Raji (cell line): ENCODE results near the gene AP5Z1.

ENCODE experiments used
- POLR2A ChIP-seq: IDR thresholded peaks from 2 replicates; pipeline ENCODE4 v1.6.1; 2011; ENCODE audit warnings: low read depth, low read length, control low read depth; ENCODE audit not compliant: insufficient read depth

Gene AP5Z1

GRCh38 chr7:4787541-4787940 lies 12.1 kb downstream of the AP5Z1 start:
- TF ChIP-seq POLR2A, result no peak

DNA sequence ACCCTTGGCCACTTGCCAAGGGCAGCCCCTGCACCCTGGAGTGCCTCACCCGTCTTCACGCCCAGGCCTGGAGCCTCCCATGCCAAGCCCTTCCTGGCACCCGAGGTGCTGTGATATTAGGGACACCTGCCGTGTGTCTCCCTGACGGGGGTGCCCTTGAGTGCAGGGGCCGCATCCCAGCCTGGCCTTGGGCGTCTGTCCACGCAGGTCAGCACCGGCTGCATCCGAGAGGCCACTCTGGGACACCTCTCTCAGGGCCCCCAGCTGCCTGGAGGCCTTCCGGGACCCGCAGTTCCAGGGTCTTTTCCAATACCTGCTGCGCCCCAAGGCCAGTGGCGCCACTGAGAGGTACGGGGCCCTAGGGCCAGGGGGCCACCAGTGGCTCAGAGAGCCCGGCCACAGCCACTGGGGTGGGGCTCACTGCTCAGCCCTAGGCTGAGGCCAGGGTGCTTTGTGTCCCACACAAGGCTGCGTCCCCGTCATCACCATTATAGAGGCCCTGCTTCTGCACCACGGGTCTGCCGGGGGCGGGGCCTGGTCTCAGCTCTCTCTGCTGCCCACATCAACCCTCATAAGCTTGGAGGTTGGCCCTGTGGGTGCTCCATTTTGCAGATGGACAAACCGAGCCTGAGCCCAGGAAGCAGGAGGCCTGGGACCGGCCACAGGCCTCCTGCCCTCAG lies 12.7 kb downstream of the AP5Z1 start:
- no peak for TF ChIP-seq POLR2A

DNA sequence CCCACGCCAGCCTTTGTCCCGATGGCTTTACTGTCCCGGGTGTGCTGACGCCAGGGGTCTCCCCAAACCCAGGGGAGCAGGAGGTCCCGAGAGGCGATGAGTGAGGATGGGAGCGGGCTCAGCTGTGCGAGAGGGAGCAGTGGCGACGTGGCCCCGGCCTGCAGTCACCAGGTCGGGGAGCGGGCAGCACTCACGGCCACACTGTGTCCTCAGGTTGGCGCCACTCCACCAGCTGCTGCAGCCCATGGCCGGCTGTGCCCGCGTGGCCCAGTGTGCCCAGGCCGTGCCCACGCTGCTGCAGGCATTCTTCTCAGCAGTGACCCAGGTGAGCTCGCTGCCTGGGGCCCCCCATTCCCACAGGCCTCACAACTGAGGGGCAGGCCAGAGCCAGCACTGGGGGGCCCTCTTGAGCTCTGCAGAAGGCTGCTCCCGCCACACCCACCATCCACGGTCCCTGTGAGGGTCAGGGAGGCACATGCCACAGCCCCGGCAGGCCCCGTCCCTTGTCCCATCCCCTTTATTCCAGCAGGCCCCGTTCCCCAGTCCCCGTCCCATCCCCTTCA lies 13.3 kb downstream of the AP5Z1 start:
- no peak for TF ChIP-seq POLR2A

DNA sequence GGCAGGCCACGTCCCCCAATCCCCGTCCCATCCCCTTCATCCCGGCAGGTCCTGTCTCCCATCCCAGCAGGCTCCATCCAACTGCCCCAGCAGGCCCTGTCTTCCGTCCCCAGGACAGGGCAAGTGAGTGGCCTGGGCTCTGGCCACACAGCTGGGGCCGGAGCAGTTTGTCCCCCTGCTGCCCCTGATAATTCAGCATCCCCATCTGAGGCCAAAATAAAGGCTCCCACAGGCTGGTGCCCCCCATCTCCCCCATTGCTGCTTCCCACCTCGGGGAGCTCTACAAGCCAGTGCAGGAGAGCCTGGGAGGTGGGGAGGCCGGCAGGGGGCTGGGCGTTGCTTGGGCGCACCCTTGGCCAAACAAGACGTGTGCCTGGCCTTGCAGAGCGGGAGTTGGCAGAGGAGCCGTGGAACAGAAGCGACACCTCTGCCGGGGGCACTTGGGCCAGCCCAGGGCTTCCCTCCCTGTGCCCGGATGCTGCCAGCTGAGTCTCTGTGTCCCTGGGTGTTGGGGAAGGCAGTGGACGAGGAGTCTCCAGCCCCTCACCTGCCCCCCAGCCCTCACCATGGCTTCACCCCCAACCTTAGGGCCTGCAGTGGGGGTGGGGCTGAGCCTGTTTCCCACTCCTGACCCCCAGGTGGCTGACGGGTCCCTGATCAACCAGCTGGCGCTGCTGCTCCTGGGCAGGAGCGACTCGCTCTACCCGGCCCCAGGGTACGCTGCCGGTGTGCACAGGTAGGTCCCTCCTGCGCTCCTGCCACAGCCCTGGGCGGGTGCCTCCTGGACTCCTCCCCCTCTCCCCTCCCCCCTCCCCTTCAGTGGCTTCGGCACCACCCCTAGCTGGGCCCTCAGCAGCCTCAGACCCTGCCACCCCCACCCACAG lies 14.0 kb downstream of the AP5Z1 start:
- TF ChIP-seq POLR2A, result no peak

- TF ChIP-seq POLR2A, result no peak
Measured at GRCh38 chr7:4790078-4790465, 14.6 kb downstream of the AP5Z1 start.

DNA sequence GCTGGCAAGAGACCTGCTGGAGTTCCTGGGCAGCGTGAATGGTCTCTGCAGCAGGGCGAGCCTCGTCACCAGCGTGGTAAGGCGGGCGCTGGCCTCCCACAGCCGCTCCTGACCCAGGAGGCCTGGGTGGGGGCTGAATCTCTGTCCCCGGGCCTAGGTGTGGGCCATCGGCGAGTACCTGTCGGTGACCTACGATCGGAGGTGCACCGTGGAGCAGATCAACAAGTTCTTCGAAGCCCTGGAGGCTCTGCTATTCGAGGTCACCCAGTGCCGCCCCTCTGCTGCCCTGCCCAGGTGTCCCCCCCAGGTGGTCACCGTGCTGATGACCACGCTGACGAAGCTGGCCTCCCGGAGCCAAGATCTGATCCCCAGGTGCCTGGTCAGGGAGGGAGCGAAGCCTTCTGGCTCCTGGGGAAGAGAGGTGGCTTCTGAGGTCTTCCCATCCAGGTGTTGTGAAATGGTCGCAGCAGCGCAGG lies 15.1 kb downstream of the AP5Z1 start:
- TF ChIP-seq POLR2A, result no peak

GRCh38 chr7:4791101-4791737 lies 15.8 kb downstream of the AP5Z1 start:
- TF ChIP-seq POLR2A, result no peak

GRCh38 chr7:4791738-4792536 lies 16.5 kb downstream of the AP5Z1 start:
- TF ChIP-seq POLR2A, result no peak

DNA sequence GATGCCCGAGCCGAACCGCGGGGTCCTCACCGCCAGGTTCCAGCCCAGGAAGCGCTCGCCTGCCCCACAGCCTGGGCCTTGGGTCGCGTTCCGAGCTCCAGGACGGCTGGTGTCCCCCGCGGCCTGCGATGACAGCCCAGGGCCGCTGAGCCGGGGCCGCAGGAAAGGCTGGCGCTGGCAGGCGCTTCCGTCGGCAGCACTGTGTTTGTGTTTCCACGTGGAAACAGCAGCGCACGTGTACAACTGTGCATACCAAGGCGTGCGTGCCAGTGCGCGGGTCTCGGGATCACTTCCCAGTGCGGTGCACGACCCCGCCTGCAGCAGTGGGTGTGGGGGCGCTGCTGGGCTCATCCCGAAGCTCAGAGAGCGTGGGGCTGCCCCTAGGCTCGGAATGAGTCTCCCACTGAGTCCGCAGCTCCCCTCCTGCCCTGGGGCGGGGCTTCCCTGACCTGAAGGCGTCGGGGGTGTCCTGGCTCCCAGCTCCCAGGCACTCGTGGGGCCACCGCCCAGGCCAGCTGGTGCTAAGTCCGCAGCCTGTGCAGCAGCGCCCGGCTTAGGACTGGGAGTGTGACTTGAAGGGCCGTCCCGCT lies 17.2 kb downstream of the AP5Z1 start:
- no peak for TF ChIP-seq POLR2A

- no peak for TF ChIP-seq POLR2A
Measured at GRCh38 chr7:4794591-4795350, 19.3 kb downstream of the AP5Z1 start.

DNA sequence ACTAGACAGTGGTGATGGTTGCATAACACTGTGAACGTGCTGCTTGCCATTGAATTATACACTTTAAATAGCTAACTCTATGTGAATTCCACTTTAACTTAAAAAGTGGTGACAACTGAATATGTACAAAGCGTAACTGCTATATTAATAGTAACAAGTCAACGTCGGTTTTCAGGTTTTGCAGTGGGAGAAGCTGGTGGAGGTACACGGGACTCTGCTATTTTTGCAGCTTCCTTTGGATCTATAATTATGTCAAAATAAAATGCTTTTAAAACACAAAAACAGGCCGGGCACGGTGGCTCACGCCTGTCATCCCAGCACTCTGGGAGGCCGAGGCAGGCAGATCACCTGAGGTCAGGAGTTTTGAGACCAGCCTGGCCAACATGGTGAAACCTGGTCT lies 21.0 kb downstream of the AP5Z1 start:
- TF ChIP-seq POLR2A, result no peak

DNA sequence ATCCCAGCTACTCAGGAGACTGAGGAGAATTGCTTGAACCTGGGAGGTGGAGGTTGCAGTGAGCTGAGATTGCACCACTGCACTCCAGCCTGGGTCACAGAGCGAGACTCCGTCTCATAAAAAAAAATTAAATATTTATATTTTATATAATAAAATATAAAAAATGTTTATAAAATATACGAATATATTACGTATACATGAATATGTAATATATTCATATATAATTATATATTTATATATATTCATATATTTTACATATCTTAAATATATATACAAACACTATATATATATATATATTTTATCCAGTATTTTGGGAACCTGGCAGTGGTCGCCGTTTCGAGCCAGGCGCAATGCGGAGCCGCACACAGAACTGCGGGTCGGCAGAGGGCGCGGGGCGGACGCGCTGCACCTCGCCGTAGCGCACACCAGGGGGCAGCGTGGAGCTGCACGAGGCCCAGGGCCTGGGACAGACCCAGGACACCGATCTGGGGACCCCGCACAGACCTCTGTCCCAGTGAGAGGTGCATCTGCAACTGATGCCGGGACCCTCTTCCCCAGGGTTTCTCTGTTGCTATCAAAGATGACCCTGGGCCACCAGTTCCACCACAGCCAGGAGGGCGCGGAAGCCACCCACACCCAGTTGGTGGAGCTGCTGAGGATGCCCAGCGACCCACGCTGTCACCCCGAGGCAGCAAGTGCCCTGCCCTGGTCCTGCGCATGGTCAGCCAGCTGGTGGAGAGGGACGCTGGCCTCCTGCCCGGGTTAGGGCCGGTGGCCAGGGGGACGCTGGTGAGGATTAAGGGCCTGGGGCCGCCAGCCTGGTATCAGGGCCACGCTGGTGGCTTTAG lies 22.7 kb downstream of the AP5Z1 start:
- TF ChIP-seq POLR2A, result no peak
